ENCODE data around the gene PTPRE. TPM values are rescaled to one million over a fixed set of nuclear protein-coding genes. Genes with fewer than 3 reads are reported as not detected.

Gene PTPRE
- total RNA-seq, 2 donors from 2014 or later = 32.7 to 54.1 TPM

- H3K36me3 Mint-ChIP-seq (ENCODE audit: low read depth) = no peaks in the 10 kb centered on the region
- H3K27ac Mint-ChIP-seq = peak overlapping the region; percentile 36
- no peaks in the 10 kb centered on the region for H3K27me3 Mint-ChIP-seq
- no peaks in the 10 kb centered on the region for H3K9me3 Mint-ChIP-seq
- no peak for ATAC-seq (replicated peaks)
- no peaks in the 10 kb centered on the region for H3K4me1 Mint-ChIP-seq
- no peak overlapping the region for H3K4me3 Mint-ChIP-seq
Measured at GRCh38 chr10:127921075-127921752, 14.3 kb downstream of the PTPRE start.

GRCh38 chr10:127921753-127922145 lies 14.8 kb downstream of the PTPRE start:
- Mint-ChIP-seq H3K9me3 (no peaks in the 10 kb centered on the region), H3K27ac (no peak overlapping the region), H3K27me3 (no peaks in the 10 kb centered on the region), H3K36me3 (ENCODE audit: low read depth) (no peaks in the 10 kb centered on the region), H3K4me1 (no peaks in the 10 kb centered on the region), H3K4me3 (no peak overlapping the region)
- ATAC-seq (replicated peaks) = no peak

- no peaks in the 10 kb centered on the region for H3K4me1 Mint-ChIP-seq
- no peak overlapping the region for H3K4me3 Mint-ChIP-seq
- no peak for ATAC-seq (replicated peaks)
- no peaks in the 10 kb centered on the region for H3K36me3 Mint-ChIP-seq (ENCODE audit: low read depth)
- no peak overlapping the region for H3K27ac Mint-ChIP-seq
- no peaks in the 10 kb centered on the region for H3K27me3 Mint-ChIP-seq
- no peaks in the 10 kb centered on the region for H3K9me3 Mint-ChIP-seq
Measured at GRCh38 chr10:127922206-127922605, 15.3 kb downstream of the PTPRE start.

GRCh38 chr10:127922675-127923366 lies 15.9 kb downstream of the PTPRE start:
- Mint-ChIP-seq H3K36me3 (ENCODE audit: low read depth) (no peaks in the 10 kb centered on the region), H3K9me3 (no peaks in the 10 kb centered on the region), H3K4me3 (no peak overlapping the region), H3K4me1 (no peaks in the 10 kb centered on the region), H3K27ac (no peak overlapping the region), H3K27me3 (no peaks in the 10 kb centered on the region)
- no peak for ATAC-seq (replicated peaks)

DNA sequence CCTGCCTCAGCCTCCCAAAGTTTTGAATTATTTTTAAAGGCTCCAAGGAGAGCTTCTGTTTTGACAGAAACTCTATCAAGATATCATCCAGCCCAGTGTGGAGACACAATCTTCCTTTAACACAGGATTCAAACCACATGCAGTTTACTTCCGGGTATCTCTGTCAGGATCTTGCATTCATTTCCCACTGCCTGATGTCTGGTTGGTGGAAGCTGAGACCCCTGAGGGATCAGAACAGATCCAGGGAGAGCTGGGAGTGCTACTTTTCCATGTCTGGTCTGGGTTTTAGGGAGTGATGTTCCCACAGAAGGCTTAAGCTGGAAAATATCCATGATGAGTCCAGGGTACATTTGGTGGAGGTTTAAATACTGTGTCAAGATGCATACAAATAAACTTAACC lies 16.7 kb downstream of the PTPRE start:
- no peak overlapping the region for H3K4me3 Mint-ChIP-seq
- H3K27me3 Mint-ChIP-seq = no peaks in the 10 kb centered on the region
- H3K27ac Mint-ChIP-seq = no peak overlapping the region
- ATAC-seq (replicated peaks) = no peak
- H3K4me1 Mint-ChIP-seq = no peaks in the 10 kb centered on the region
- H3K9me3 Mint-ChIP-seq = no peaks in the 10 kb centered on the region
- H3K36me3 Mint-ChIP-seq (ENCODE audit: low read depth) = no peaks in the 10 kb centered on the region

- peak; percentile 31 for ATAC-seq (replicated peaks)
- Mint-ChIP-seq H3K4me3 (no peak overlapping the region), H3K27me3 (no peaks in the 10 kb centered on the region), H3K9me3 (no peaks in the 10 kb centered on the region), H3K36me3 (ENCODE audit: low read depth) (no peaks in the 10 kb centered on the region), H3K27ac (no peak overlapping the region), H3K4me1 (no peaks in the 10 kb centered on the region)
Measured at GRCh38 chr10:127925471-127926207, 18.7 kb downstream of the PTPRE start.

- no peaks in the 10 kb centered on the region for H3K27me3 Mint-ChIP-seq
- H3K9me3 Mint-ChIP-seq = no peaks in the 10 kb centered on the region
- H3K27ac Mint-ChIP-seq = no peak overlapping the region
- ATAC-seq (replicated peaks) = no peak
- H3K36me3 Mint-ChIP-seq (ENCODE audit: low read depth) = no peaks in the 10 kb centered on the region
- no peak overlapping the region for H3K4me3 Mint-ChIP-seq
- no peaks in the 10 kb centered on the region for H3K4me1 Mint-ChIP-seq
Measured at GRCh38 chr10:127926455-127926854, 19.6 kb downstream of the PTPRE start.

DNA sequence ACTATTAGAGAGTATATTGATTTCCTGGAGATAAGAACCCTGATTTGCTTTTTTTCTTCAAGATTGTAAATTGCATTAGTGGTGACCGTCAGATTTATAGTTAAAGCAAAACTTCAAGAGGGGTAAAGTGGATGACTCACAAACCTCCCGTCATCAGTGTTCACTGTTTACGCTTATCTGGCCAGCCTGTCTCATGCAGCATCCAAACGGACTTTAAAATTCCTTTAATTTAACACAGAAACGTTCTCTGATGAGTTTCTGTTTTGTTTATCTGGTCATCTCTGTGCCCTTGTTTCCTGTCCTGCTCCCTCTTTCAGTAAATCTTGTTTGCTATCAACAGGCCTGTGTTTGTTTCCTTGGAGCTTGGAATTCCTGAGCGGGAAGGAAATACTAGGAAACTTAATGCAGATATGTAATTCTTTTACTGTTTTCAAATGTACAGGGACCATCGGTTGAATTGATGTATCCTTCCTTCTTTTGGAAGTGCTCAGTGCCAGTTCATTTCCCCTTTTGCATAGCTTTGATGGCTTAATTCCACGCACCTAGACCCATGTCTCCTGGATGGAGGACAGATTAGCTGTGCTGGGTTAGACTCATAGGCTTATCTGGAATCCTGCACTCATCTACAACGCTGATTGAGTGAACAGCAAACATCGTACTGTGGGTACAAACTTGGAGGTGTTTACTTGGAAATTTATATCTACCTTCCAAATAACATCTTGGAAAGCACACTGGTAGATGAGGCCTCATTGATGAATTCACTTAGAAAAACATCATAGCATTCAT lies 21.3 kb downstream of the PTPRE start:
- Mint-ChIP-seq H3K27ac (no peak overlapping the region), H3K36me3 (ENCODE audit: low read depth) (no peaks in the 10 kb centered on the region), H3K9me3 (no peaks in the 10 kb centered on the region), H3K4me3 (no peak overlapping the region), H3K4me1 (no peaks in the 10 kb centered on the region), H3K27me3 (no peaks in the 10 kb centered on the region)
- no peak for ATAC-seq (replicated peaks)

GRCh38 chr10:127932521-127933270 lies 25.8 kb downstream of the PTPRE start:
- Mint-ChIP-seq H3K27ac (no peak overlapping the region), H3K9me3 (no peaks in the 10 kb centered on the region), H3K4me1 (no peaks in the 10 kb centered on the region), H3K4me3 (no peak overlapping the region), H3K36me3 (ENCODE audit: low read depth) (no peaks in the 10 kb centered on the region), H3K27me3 (peaks cover 4% of the 10 kb centered on the region)
- ATAC-seq (replicated peaks) = no peak

GRCh38 chr10:127933271-127933670 lies 26.4 kb downstream of the PTPRE start:
- H3K27me3 Mint-ChIP-seq = peaks cover 4% of the 10 kb centered on the region
- H3K9me3 Mint-ChIP-seq = no peaks in the 10 kb centered on the region
- H3K36me3 Mint-ChIP-seq (ENCODE audit: low read depth) = no peaks in the 10 kb centered on the region
- no peak overlapping the region for H3K27ac Mint-ChIP-seq
- no peaks in the 10 kb centered on the region for H3K4me1 Mint-ChIP-seq
- no peak for ATAC-seq (replicated peaks)
- H3K4me3 Mint-ChIP-seq = no peak overlapping the region

GRCh38 chr10:127934383-127934782 lies 27.5 kb downstream of the PTPRE start:
- Mint-ChIP-seq H3K27me3 (peaks cover 6% of the 10 kb centered on the region), H3K27ac (no peak overlapping the region), H3K36me3 (ENCODE audit: low read depth) (no peaks in the 10 kb centered on the region), H3K4me1 (no peaks in the 10 kb centered on the region), H3K4me3 (no peak overlapping the region), H3K9me3 (no peaks in the 10 kb centered on the region)
- no peak for ATAC-seq (replicated peaks)

- no peaks in the 10 kb centered on the region for H3K9me3 Mint-ChIP-seq
- no peaks in the 10 kb centered on the region for H3K36me3 Mint-ChIP-seq (ENCODE audit: low read depth)
- H3K27ac Mint-ChIP-seq = no peak overlapping the region
- H3K4me1 Mint-ChIP-seq = no peaks in the 10 kb centered on the region
- no peak overlapping the region for H3K4me3 Mint-ChIP-seq
- H3K27me3 Mint-ChIP-seq = peaks cover 12% of the 10 kb centered on the region
- no peak for ATAC-seq (replicated peaks)
Measured at GRCh38 chr10:127935071-127935561, 28.2 kb downstream of the PTPRE start.

GRCh38 chr10:127937069-127937468 lies 30.2 kb downstream of the PTPRE start:
- Mint-ChIP-seq H3K36me3 (ENCODE audit: low read depth) (no peaks in the 10 kb centered on the region), H3K4me3 (no peak overlapping the region), H3K27me3 (peaks cover 12% of the 10 kb centered on the region), H3K27ac (no peak overlapping the region), H3K9me3 (no peaks in the 10 kb centered on the region), H3K4me1 (no peaks in the 10 kb centered on the region)
- ATAC-seq (replicated peaks) = no peak
